Neural crest cell (in vitro differentiated cells): ENCODE measurements around the gene GPBP1. TPM values are rescaled to one million over a fixed set of nuclear protein-coding genes. Genes with fewer than 3 reads are reported as not detected.
A peak's percentile ranks its signal among the peaks of the same experiment; 100 is the strongest.

ENCODE experiments used
- DNase-seq: peaks from one replicate; pipeline ENCODE4 v3.0.0; 2021; ENCODE audit warnings: low read depth, mixed read lengths, low spot score
- H3K27ac Mint-ChIP-seq: one replicate; pipeline ENCODE4 v1.8.0; 2021; ENCODE audit warnings: mild to moderate bottlenecking, mixed read lengths; ENCODE audit not compliant: unreplicated experiment
- H3K27me3 Mint-ChIP-seq: 2 replicates; pipeline ENCODE4 v1.8.0; 2021; ENCODE audit warnings: low read depth, mild to moderate bottlenecking, mixed read lengths
- H3K36me3 Mint-ChIP-seq: 2 replicates; pipeline ENCODE4 v1.8.0; 2021; ENCODE audit warnings: low read depth, mild to moderate bottlenecking, mixed read lengths
- H3K4me1 Mint-ChIP-seq: 2 replicates; pipeline ENCODE4 v1.8.0; 2021; ENCODE audit warnings: mixed read lengths
- H3K4me3 Mint-ChIP-seq: one replicate; pipeline ENCODE4 v1.8.0; 2021; ENCODE audit warnings: mild to moderate bottlenecking, mixed read lengths
- H3K9me3 Mint-ChIP-seq: 2 replicates; pipeline ENCODE4 v1.8.0; 2021; ENCODE audit warnings: mixed read lengths
- total RNA-seq: library from RNA; stranded (reverse); gene quantifications from 2 replicates; pipeline ENCODE4 v1.2.1, GENCODE V29; 2021
- TF ChIP-seq, protein P1 (sequence below): fragments of 200-600 bp; sonication (generic); conservative IDR thresholded peaks from 2 replicates; pipeline ENCODE4 v1.5.0; 2021; ENCODE audit warnings: antibody characterized with exemption, mild to moderate bottlenecking

Gene GPBP1
- total RNA-seq, 1 donor from 2014 or later: 99.6 TPM

GRCh38 chr5:57231607-57232006, 57.7 kb downstream of the GPBP1 start:
- Mint-ChIP-seq H3K9me3 (peaks cover 2% of the 10 kb centered on the region), H3K4me3 (no peak overlapping the region), H3K4me1 (no peaks in the 10 kb centered on the region), H3K27ac (no peak overlapping the region), H3K36me3 (peaks cover 32% of the 10 kb centered on the region), H3K27me3 (no peaks in the 10 kb centered on the region)
- DNase-seq: no peak
- TF ChIP-seq, protein P1, sequence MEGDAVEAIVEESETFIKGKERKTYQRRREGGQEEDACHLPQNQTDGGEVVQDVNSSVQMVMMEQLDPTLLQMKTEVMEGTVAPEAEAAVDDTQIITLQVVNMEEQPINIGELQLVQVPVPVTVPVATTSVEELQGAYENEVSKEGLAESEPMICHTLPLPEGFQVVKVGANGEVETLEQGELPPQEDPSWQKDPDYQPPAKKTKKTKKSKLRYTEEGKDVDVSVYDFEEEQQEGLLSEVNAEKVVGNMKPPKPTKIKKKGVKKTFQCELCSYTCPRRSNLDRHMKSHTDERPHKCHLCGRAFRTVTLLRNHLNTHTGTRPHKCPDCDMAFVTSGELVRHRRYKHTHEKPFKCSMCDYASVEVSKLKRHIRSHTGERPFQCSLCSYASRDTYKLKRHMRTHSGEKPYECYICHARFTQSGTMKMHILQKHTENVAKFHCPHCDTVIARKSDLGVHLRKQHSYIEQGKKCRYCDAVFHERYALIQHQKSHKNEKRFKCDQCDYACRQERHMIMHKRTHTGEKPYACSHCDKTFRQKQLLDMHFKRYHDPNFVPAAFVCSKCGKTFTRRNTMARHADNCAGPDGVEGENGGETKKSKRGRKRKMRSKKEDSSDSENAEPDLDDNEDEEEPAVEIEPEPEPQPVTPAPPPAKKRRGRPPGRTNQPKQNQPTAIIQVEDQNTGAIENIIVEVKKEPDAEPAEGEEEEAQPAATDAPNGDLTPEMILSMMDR: no peak

- Mint-ChIP-seq H3K36me3 (peaks cover 38% of the 10 kb centered on the region), H3K4me3 (no peak overlapping the region), H3K27me3 (no peaks in the 10 kb centered on the region), H3K27ac (no peak overlapping the region), H3K9me3 (peaks cover 2% of the 10 kb centered on the region), H3K4me1 (peaks cover 6% of the 10 kb centered on the region)
- TF ChIP-seq, protein P1: no peak
- no peak for DNase-seq
Measured at GRCh38 chr5:57232293-57233033, 58.6 kb downstream of the GPBP1 start.

- Mint-ChIP-seq H3K4me1 (no peaks in the 10 kb centered on the region), H3K27ac (no peak overlapping the region), H3K4me3 (no peak overlapping the region), H3K9me3 (no peaks in the 10 kb centered on the region), H3K36me3 (peaks cover 26% of the 10 kb centered on the region), H3K27me3 (no peaks in the 10 kb centered on the region)
- no peak for DNase-seq
- TF ChIP-seq, protein P1: no peak
Measured at GRCh38 chr5:57243286-57244137, 69.7 kb downstream of the GPBP1 start.

- no peaks in the 10 kb centered on the region for H3K27me3 Mint-ChIP-seq
- no peak overlapping the region for H3K27ac Mint-ChIP-seq
- no peak overlapping the region for H3K4me3 Mint-ChIP-seq
- H3K9me3 Mint-ChIP-seq: no peaks in the 10 kb centered on the region
- TF ChIP-seq, protein P1: no peak
- no peaks in the 10 kb centered on the region for H3K4me1 Mint-ChIP-seq
- no peak for DNase-seq
- peaks cover 30% of the 10 kb centered on the region for H3K36me3 Mint-ChIP-seq
Measured at GRCh38 chr5:57244331-57244730, 70.5 kb downstream of the GPBP1 start.

DNA sequence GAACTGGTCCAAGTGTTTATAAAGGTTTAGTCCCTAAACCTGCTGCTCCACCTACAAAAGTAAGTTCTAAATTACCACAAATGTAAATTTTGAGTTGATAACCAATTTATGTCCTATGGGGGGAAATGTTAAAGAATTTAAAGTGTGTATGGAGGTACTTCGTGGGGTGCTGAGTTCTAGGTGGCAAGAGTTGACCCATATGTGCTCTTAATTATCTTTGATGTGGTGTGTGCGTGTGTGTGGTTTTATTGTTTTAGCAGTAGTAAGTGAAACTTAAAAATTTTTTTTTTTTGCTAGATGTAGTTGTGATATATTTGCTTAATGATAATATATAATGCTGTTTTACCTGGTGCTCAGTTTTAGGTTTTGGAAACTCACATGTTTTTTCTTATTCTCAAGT, 72.6 kb downstream of the GPBP1 start:
- Mint-ChIP-seq H3K4me3 (no peak overlapping the region), H3K27ac (peak overlapping the region; percentile 60), H3K27me3 (no peaks in the 10 kb centered on the region), H3K36me3 (peaks cover 43% of the 10 kb centered on the region), H3K4me1 (no peaks in the 10 kb centered on the region), H3K9me3 (no peaks in the 10 kb centered on the region)
- TF ChIP-seq, protein P1: no peak
- DNase-seq: no peak
